22Rv1 (cell line): ENCODE measurements around the gene PCDHGB6.

Experiments
- ZFX ChIP-seq: fragments of 450-650 bp; IDR thresholded peaks from 2 replicates; pipeline ENCODE4 v1.6.1; 2017; ENCODE audit warnings: antibody characterized with exemption, borderline replicate concordance
- TF ChIP-seq, protein P1 (sequence below): fragments of 450-650 bp; IDR thresholded peaks from 2 replicates; pipeline ENCODE4 v1.5.1; 2017; ENCODE audit warnings: mild to moderate bottlenecking

DNA sequence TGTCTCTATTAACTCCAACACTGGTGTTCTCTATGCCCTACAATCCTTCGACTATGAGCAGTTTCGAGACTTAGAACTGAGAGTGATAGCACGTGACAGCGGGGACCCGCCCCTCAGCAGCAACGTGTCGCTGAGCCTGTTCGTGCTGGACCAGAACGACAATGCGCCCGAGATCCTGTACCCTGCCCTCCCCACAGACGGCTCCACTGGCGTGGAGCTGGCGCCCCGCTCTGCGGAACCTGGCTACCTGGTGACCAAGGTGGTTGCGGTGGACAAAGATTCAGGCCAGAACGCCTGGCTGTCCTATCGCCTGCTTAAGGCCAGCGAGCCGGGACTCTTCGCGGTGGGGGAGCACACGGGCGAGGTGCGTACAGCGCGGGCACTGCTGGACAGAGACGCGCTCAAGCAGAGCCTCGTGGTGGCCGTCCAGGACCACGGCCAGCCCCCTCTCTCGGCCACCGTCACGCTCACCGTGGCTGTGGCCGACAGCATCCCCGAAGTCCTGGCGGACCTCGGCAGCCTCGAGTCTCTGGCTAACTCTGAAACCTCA lies 15.0 kb downstream of the PCDHGB6 start:
- TF ChIP-seq, protein P1, sequence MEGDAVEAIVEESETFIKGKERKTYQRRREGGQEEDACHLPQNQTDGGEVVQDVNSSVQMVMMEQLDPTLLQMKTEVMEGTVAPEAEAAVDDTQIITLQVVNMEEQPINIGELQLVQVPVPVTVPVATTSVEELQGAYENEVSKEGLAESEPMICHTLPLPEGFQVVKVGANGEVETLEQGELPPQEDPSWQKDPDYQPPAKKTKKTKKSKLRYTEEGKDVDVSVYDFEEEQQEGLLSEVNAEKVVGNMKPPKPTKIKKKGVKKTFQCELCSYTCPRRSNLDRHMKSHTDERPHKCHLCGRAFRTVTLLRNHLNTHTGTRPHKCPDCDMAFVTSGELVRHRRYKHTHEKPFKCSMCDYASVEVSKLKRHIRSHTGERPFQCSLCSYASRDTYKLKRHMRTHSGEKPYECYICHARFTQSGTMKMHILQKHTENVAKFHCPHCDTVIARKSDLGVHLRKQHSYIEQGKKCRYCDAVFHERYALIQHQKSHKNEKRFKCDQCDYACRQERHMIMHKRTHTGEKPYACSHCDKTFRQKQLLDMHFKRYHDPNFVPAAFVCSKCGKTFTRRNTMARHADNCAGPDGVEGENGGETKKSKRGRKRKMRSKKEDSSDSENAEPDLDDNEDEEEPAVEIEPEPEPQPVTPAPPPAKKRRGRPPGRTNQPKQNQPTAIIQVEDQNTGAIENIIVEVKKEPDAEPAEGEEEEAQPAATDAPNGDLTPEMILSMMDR = no peak
- no peak for TF ChIP-seq ZFX
